ENCODE results near the gene RRP36. TPM values are rescaled to one million over a fixed set of nuclear protein-coding genes. Genes with fewer than 3 reads are reported as not detected.

Gene RRP36
- total RNA-seq, 1 experiment from 2014 or later, result 72.8 TPM

DNA sequence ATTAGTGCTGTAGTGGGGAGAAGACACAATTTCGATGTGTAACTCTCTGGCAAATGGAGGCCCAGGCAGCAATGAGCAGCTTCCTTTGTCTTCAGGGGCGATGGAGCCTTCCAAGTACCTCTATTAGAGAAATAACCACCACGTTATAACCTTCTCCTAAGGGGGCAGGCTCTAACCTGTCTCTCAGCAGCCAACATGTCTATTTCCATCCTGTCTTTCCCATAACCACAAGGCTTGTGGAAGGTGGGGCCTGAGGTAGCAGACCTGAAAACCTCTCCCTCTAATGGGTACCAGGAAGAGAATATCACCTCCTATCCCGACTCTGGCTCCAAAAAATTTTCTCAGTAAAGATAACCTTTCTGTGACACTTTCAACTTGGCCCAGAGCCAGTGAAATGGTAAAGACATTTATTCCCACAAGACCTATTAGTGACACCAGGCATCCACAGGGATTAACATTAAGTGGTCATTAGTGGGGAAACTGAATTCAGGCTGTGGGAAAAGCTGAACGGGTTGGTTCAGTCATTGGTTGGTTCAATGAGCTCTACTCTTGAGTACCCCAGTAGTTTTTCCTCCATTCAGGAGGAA lies 46.4 kb upstream of the RRP36 start:
- peaks cover 22% of the 10 kb centered on the region for H3K4me1 Mint-ChIP-seq (ENCODE audit: insufficient read depth, unreplicated experiment)
- H3K27ac Mint-ChIP-seq (ENCODE audit: low read depth, unreplicated experiment), result no peak overlapping the region
- BruUV-seq (replicated peaks), result no TSS peak
- intact Hi-C loops (cut with micrococcal nuclease), result no loop called here
- TF ChIP-seq, protein P1, sequence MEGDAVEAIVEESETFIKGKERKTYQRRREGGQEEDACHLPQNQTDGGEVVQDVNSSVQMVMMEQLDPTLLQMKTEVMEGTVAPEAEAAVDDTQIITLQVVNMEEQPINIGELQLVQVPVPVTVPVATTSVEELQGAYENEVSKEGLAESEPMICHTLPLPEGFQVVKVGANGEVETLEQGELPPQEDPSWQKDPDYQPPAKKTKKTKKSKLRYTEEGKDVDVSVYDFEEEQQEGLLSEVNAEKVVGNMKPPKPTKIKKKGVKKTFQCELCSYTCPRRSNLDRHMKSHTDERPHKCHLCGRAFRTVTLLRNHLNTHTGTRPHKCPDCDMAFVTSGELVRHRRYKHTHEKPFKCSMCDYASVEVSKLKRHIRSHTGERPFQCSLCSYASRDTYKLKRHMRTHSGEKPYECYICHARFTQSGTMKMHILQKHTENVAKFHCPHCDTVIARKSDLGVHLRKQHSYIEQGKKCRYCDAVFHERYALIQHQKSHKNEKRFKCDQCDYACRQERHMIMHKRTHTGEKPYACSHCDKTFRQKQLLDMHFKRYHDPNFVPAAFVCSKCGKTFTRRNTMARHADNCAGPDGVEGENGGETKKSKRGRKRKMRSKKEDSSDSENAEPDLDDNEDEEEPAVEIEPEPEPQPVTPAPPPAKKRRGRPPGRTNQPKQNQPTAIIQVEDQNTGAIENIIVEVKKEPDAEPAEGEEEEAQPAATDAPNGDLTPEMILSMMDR (IDR thresholded peaks at IDR 0.05; ENCODE audit: unreplicated experiment), result no peak
- ChIA-PET CTCF (interaction anchor here (0.6 to 2.9 kb wide), 3 partner anchors 11 to 70 kb away, joined by 3 to 11 read pairs (median 3); no protein-coding TSS in a partner anchor), POLR2A (interaction anchor here (0.5 to 3.1 kb wide), 7 partner anchors 9 to 93 kb away, joined by 3 to 22 read pairs (median 3); partner anchors contain the start of genes KLHDC3, MEA1 and PPP2R5D)
- H3K27me3 Mint-ChIP-seq (ENCODE audit: insufficient read depth, unreplicated experiment), result no peaks in the 10 kb centered on the region
- no peaks in the 10 kb centered on the region for H3K9me3 Mint-ChIP-seq (ENCODE audit: unreplicated experiment)
- H3K4me3 Mint-ChIP-seq (ENCODE audit: unreplicated experiment), result no peak overlapping the region
- no peak for DNase-seq (ENCODE audit: unreplicated experiment)
- H3K36me3 Mint-ChIP-seq (ENCODE audit: insufficient read depth, unreplicated experiment), result peaks cover 58% of the 10 kb centered on the region

GRCh38 chr6:42978487-42978838 lies 43.0 kb upstream of the RRP36 start:
- intact Hi-C loops (cut with micrococcal nuclease), result loop anchor here (2.0 kb wide), 1 partner anchor 50 kb away; the partner anchor contains the start of gene CNPY3
- H3K4me1 Mint-ChIP-seq (ENCODE audit: insufficient read depth, unreplicated experiment), result peaks cover 15% of the 10 kb centered on the region
- TF ChIP-seq, protein P1 (IDR thresholded peaks at IDR 0.05; ENCODE audit: unreplicated experiment), result no peak
- BruUV-seq (replicated peaks), result no TSS peak
- H3K27me3 Mint-ChIP-seq (ENCODE audit: insufficient read depth, unreplicated experiment), result no peaks in the 10 kb centered on the region
- peak overlapping the region; percentile 91 for H3K27ac Mint-ChIP-seq (ENCODE audit: low read depth, unreplicated experiment)
- peak overlapping the region; percentile 87 for H3K4me3 Mint-ChIP-seq (ENCODE audit: unreplicated experiment)
- H3K9me3 Mint-ChIP-seq (ENCODE audit: unreplicated experiment), result no peaks in the 10 kb centered on the region
- ChIA-PET POLR2A (interaction anchor here (0.5 to 3.5 kb wide), 23 partner anchors 8 to 321 kb away, joined by 3 to 69 read pairs (median 8); partner anchors contain the start of genes CNPY3, CUL7, GNMT and KLC4), CTCF (interaction anchor here (0.6 to 1.5 kb wide), 6 partner anchors 14 to 165 kb away, joined by 3 to 6 read pairs (median 3); no protein-coding TSS in a partner anchor)
- peak; percentile 47 for DNase-seq (ENCODE audit: unreplicated experiment)
- peaks cover 49% of the 10 kb centered on the region for H3K36me3 Mint-ChIP-seq (ENCODE audit: insufficient read depth, unreplicated experiment)

GRCh38 chr6:42978839-42979522 lies 42.4 kb upstream of the RRP36 start, which contains the start of gene PEX6:
TSS of gene PEX6 (minus strand) at chr6:42979181. CDS start at chr6:42979150, 31 bp downstream.
- ChIA-PET CTCF (interaction anchor here (0.6 to 1.5 kb wide), 10 partner anchors 9 to 165 kb away, joined by 3 to 6 read pairs (median 3); partner anchors contain the start of genes CNPY3 and CUL7), POLR2A (interaction anchor here (0.5 to 3.5 kb wide), 28 partner anchors 8 to 527 kb away, joined by 3 to 69 read pairs (median 7); partner anchors contain the start of genes CNPY3, CUL7, GNMT and KLC4)
- peaks cover 45% of the 10 kb centered on the region for H3K36me3 Mint-ChIP-seq (ENCODE audit: insufficient read depth, unreplicated experiment)
- TF ChIP-seq, protein P1 (IDR thresholded peaks at IDR 0.05; ENCODE audit: unreplicated experiment), result no peak
- H3K27me3 Mint-ChIP-seq (ENCODE audit: insufficient read depth, unreplicated experiment), result no peaks in the 10 kb centered on the region
- BruUV-seq (replicated peaks), result no TSS peak
- intact Hi-C loops (cut with micrococcal nuclease), result loop anchor here (2.0 kb wide), 1 partner anchor 50 kb away; the partner anchor contains the start of gene CNPY3
- peaks cover 15% of the 10 kb centered on the region for H3K4me1 Mint-ChIP-seq (ENCODE audit: insufficient read depth, unreplicated experiment)
- DNase-seq (ENCODE audit: unreplicated experiment), result peak; percentile 91
- no peaks in the 10 kb centered on the region for H3K9me3 Mint-ChIP-seq (ENCODE audit: unreplicated experiment)
- peak within 1 kb of the TSS; percentile 91 for H3K27ac Mint-ChIP-seq (ENCODE audit: low read depth, unreplicated experiment)
- H3K4me3 Mint-ChIP-seq (ENCODE audit: unreplicated experiment), result peak within 1 kb of the TSS; percentile 87

All from MCF 10A (cell line).